Subcutaneous abdominal adipose tissue (tissue), 5 donors: ENCODE data around the gene VPS26C.

ENCODE experiments used
- H3K27ac ChIP-seq: one replicate; pipeline ENCODE4 v1.7.0; 2013; ENCODE audit warnings: low read depth, mild to moderate bottlenecking, inconsistent platforms, low read length, moderate library complexity
- H3K27me3 ChIP-seq, 5 donors: one replicate each; pipeline ENCODE4 v1.7.0; 2013; ENCODE audit warnings: low read length in 5 of 5, inconsistent platforms in 1 of 5; ENCODE audit not compliant: control insufficient read depth in 5 of 5, insufficient read depth in 4 of 5
- H3K36me3 ChIP-seq, 5 donors: one replicate each; pipeline ENCODE4 v1.7.0; 2013; ENCODE audit warnings: low read length in 5 of 5; ENCODE audit not compliant: control insufficient read depth in 5 of 5, insufficient read depth in 5 of 5
- H3K4me1 ChIP-seq, 5 donors: one replicate each; pipeline ENCODE4 v1.7.0; 2013; ENCODE audit warnings: low read length in 5 of 5, mild to moderate bottlenecking in 3 of 5, moderate library complexity in 1 of 5; ENCODE audit not compliant: control insufficient read depth in 5 of 5, insufficient read depth in 5 of 5
- H3K4me3 ChIP-seq, 5 donors: one replicate each; pipeline ENCODE4 v1.7.0; 2013; ENCODE audit warnings: low read length in 5 of 5, low read depth in 1 of 5
- H3K9ac ChIP-seq, 5 donors: one replicate each; pipeline ENCODE4 v1.7.0; 2013; ENCODE audit warnings: low read length in 5 of 5, mild to moderate bottlenecking in 4 of 5, moderate library complexity in 3 of 5
- H3K9me3 ChIP-seq, 5 donors: one replicate each; pipeline ENCODE4 v1.7.0; 2013; ENCODE audit warnings: low read length in 5 of 5; ENCODE audit not compliant: control insufficient read depth in 5 of 5
- donor health status: healthy.
- donor health status: healthy.
- donor health status: healthy.
- donor health status: healthy.
- donor health status: healthy.

Gene VPS26C

GRCh38 chr21:37193676-37194075 is 73.5 kb downstream of the VPS26C start:
- Histone ChIP-seq H3K4me1 (peaks cover 0 to 8% (median 0%) of the 10 kb centered on the region in 5 donors), H3K9me3 (no peaks in the 10 kb centered on the region), H3K27ac (no peak overlapping the region), H3K27me3 (no peaks in the 10 kb centered on the region), H3K9ac (no peak overlapping the region), H3K4me3 (no peak overlapping the region), H3K36me3 (peaks cover 27 to 71% (median 58%) of the 10 kb centered on the region in 5 donors)

- H3K9me3 ChIP-seq, result no peaks in the 10 kb centered on the region
- H3K36me3 ChIP-seq, result peaks cover 33 to 70% (median 58%) of the 10 kb centered on the region in 5 donors
- H3K27me3 ChIP-seq, result no peaks in the 10 kb centered on the region
- H3K27ac ChIP-seq, result no peak overlapping the region
- H3K9ac ChIP-seq, result no peak overlapping the region
- H3K4me1 ChIP-seq, result peaks cover 0 to 8% (median 0%) of the 10 kb centered on the region in 5 donors
- H3K4me3 ChIP-seq, result no peak overlapping the region
Measured at GRCh38 chr21:37193006-37193405, 74.1 kb downstream of the VPS26C start.

GRCh38 chr21:37192019-37192418 is 75.1 kb downstream of the VPS26C start:
- H3K9ac ChIP-seq, result no peak overlapping the region
- no peak overlapping the region for H3K4me3 ChIP-seq
- H3K4me1 ChIP-seq, result peaks cover 0 to 8% (median 0%) of the 10 kb centered on the region in 5 donors

DNA sequence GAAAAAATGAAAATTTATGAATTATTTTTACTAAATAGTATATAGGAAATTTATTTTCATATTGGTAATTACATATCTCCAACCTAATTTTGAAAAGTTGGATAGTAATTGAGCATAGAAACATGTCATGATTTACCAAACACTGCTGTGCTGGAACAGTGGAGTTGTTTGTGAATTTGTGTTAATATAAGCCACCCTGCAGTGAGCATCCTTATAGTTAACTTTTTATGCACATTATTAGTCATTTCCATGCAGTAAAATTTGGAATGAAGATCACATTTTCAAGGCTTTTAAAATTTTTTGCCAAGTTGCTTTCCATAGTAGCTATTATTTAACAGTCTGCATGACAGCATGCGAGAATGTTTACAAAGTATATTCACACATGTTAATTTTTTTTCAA is 78.3 kb downstream of the VPS26C start:
- Histone ChIP-seq H3K4me1 (no peaks in the 10 kb centered on the region), H3K36me3 (peaks cover 44 to 62% (median 55%) of the 10 kb centered on the region in 5 donors), H3K27ac (no peak overlapping the region), H3K9ac (no peak overlapping the region), H3K27me3 (no peaks in the 10 kb centered on the region), H3K9me3 (no peaks in the 10 kb centered on the region), H3K4me3 (no peak overlapping the region)

More at GRCh38 chr21:37192019-37192418, 75.1 kb downstream of the VPS26C start:
- Histone ChIP-seq H3K27me3 (no peaks in the 10 kb centered on the region), H3K36me3 (peaks cover 41 to 75% (median 67%) of the 10 kb centered on the region in 5 donors), H3K27ac (no peak overlapping the region), H3K9me3 (no peaks in the 10 kb centered on the region)

GRCh38 chr21:37186983-37187382 is 80.2 kb downstream of the VPS26C start:
- Histone ChIP-seq H3K4me3 (no peak overlapping the region), H3K36me3 (peaks cover 32 to 60% (median 48%) of the 10 kb centered on the region in 5 donors), H3K27ac (no peak overlapping the region), H3K27me3 (no peaks in the 10 kb centered on the region), H3K9me3 (no peaks in the 10 kb centered on the region), H3K4me1 (no peaks in the 10 kb centered on the region), H3K9ac (no peak overlapping the region)

DNA sequence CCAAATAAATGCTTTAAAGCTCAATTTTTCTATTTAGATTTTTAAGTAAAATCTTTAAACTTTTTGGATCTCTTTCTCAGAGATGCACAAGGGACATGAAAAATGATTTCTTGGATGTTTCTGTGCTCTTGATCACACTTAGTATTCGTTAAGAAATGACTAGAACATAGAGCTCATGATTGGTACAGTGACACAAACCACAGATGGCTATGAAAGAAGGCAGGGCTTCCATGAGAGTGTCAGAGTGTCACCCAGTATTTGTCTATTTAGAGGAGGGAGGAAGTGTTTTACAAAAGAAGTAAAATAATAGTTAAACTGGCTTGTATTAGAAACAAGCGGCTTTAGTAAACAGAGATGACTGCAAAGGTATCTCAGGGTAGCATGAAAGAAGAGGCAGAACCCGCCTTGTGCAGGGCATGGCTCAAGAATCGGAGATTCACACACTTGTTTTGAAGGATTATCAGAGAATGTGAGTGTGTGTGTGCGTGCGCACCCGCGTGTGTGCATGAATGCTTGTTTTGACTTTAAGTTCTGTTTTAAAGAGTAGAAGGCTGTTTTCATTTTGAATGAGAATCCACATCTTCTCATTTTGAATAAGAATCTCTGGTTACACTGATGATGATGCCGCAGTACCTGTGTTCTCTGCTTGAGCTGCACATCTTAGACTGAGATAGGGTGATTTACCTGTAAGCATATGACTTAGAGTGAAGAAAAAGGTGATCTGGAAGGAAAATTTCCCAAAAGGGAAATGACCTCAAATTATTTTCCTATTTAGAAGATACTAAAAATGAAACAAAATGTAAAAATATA is 82.1 kb downstream of the VPS26C start:
- H3K9ac ChIP-seq, result no peak overlapping the region
- H3K4me3 ChIP-seq, result no peak overlapping the region
- no peak overlapping the region for H3K27ac ChIP-seq
- H3K27me3 ChIP-seq, result no peaks in the 10 kb centered on the region
- no peaks in the 10 kb centered on the region for H3K9me3 ChIP-seq
- peaks cover 35 to 58% (median 42%) of the 10 kb centered on the region in 5 donors for H3K36me3 ChIP-seq
- no peaks in the 10 kb centered on the region for H3K4me1 ChIP-seq

- Histone ChIP-seq H3K27ac (no peak overlapping the region), H3K4me3 (no peak overlapping the region), H3K36me3 (peaks cover 35 to 53% (median 40%) of the 10 kb centered on the region in 5 donors)
Measured at GRCh38 chr21:37183749-37184148, 83.4 kb downstream of the VPS26C start.

DNA sequence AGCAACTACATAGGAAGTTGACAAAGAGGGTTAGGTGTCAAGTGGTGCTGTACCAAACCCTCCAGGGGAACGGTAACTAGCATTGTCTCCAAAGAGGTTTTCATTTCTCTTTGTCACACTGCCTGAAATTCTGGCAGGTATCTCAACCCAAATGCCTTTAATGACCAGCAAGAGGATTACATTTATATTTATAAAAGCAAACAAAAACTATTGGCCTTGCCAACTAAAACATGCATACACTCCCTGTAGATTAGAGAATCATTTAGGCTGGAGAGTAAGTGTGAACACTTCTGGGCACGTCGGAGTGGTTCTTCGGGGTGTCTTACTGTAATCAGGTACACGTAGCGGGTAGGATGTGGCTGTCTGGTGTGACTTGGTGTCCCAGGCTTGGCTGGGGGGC is 84.9 kb downstream of the VPS26C start:
- Histone ChIP-seq H3K9me3 (no peaks in the 10 kb centered on the region), H3K4me3 (no peak overlapping the region), H3K4me1 (no peaks in the 10 kb centered on the region), H3K9ac (no peak overlapping the region), H3K27me3 (no peaks in the 10 kb centered on the region), H3K36me3 (peaks cover 33 to 54% (median 39%) of the 10 kb centered on the region in 5 donors), H3K27ac (no peak overlapping the region)

More at GRCh38 chr21:37183749-37184148, 83.4 kb downstream of the VPS26C start:
- H3K27me3 ChIP-seq, result no peaks in the 10 kb centered on the region
- no peaks in the 10 kb centered on the region for H3K9me3 ChIP-seq
- H3K4me1 ChIP-seq, result no peaks in the 10 kb centered on the region
- no peak overlapping the region for H3K9ac ChIP-seq

DNA sequence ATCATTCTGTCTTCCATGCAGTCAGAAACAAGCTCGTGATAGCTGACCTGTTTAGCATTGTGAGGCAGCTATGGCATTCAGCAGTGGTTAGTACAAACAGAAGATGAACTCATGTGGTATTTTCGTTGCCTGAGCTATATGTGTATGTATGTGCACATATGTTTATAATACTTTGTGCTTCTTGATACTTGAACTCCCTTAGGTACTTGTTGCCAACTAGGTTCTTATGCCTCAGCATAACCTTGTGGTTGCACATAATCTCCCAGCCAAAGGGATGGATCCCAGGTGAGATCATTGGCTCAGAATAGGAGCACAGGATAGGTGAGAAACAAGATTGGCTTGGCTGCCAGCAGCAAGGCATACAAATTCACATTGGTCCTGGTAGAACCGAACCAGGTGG is 86.1 kb downstream of the VPS26C start:
- no peaks in the 10 kb centered on the region for H3K4me1 ChIP-seq
- H3K9ac ChIP-seq, result no peak overlapping the region
- no peaks in the 10 kb centered on the region for H3K27me3 ChIP-seq
- no peak overlapping the region for H3K4me3 ChIP-seq
- peaks cover 27 to 53% (median 38%) of the 10 kb centered on the region in 5 donors for H3K36me3 ChIP-seq
- H3K9me3 ChIP-seq, result no peaks in the 10 kb centered on the region
- H3K27ac ChIP-seq, result no peak overlapping the region

DNA sequence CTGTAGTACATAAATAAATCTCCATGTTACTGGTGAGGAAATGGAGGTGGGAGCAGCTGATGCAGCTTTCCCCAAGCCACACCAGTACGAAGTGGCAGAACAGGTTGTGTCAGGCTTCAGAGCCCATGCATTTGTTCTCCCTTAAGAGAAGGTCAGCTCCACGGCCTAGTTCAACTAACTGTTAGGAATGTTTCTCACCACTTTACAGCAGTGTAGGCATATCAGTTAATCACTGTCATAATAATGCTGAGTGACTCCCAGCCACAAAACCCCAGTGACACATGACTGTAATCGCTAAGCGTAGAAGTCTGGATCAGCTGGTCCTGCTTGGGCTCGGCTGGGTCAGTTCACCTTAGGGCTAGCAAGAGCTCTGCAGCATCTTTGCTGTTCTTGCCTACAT is 90.4 kb downstream of the VPS26C start:
- Histone ChIP-seq H3K27ac (no peak overlapping the region), H3K9me3 (no peaks in the 10 kb centered on the region), H3K9ac (no peak overlapping the region), H3K4me3 (no peak overlapping the region), H3K36me3 (peaks cover 43 to 75% (median 52%) of the 10 kb centered on the region in 5 donors), H3K27me3 (no peaks in the 10 kb centered on the region), H3K4me1 (peaks cover 0 to under 1% (median 0%) of the 10 kb centered on the region in 5 donors)
